HEK293 (cell line): ENCODE results near the gene SHOC2.
A peak's percentile ranks its signal among the peaks of the same experiment; 100 is the strongest.

ENCODE experiments used
- EGR2 ChIP-seq: fragments of 450-650 bp; formaldehyde crosslinking; IDR thresholded peaks from 2 replicates; pipeline ENCODE4 v1.5.1; 2016; ENCODE audit warnings: low read depth, missing biosample characterization, missing genetic modification characterization
- GFI1B ChIP-seq: fragments of 450-650 bp; formaldehyde crosslinking; IDR thresholded peaks from 2 replicates; pipeline ENCODE4 v1.5.1; 2016; ENCODE audit warnings: missing biosample characterization, missing genetic modification characterization
- GLIS1 ChIP-seq: fragments of 450-650 bp; formaldehyde crosslinking; IDR thresholded peaks from 2 replicates; pipeline ENCODE4 v1.5.1; 2016; ENCODE audit warnings: missing biosample characterization, missing genetic modification characterization
- HOXA7 ChIP-seq: sonication (generic); formaldehyde crosslinking; IDR thresholded peaks from 2 replicates; pipeline ENCODE4 v1.8.1; 2022; ENCODE audit warnings: missing genetic modification reagents, borderline replicate concordance
- KLF10 ChIP-seq: fragments of 450-650 bp; IDR thresholded peaks from 2 replicates; pipeline ENCODE4 v1.5.1; 2018; ENCODE audit warnings: missing biosample characterization, mild to moderate bottlenecking, missing genetic modification characterization
- KLF16 ChIP-seq: fragments of 450-650 bp; formaldehyde crosslinking; IDR thresholded peaks from 2 replicates; pipeline ENCODE4 v1.5.1; 2017; ENCODE audit warnings: missing biosample characterization, missing genetic modification characterization
- MZF1 ChIP-seq: fragments of 450-650 bp; formaldehyde crosslinking; IDR thresholded peaks from 2 replicates; pipeline ENCODE4 v1.5.1; 2017; ENCODE audit warnings: missing biosample characterization, missing genetic modification characterization, borderline replicate concordance
- PRDM1 ChIP-seq: fragments of 450-650 bp; formaldehyde crosslinking; IDR thresholded peaks from 2 replicates; pipeline ENCODE4; 2016; ENCODE audit warnings: missing biosample characterization, missing genetic modification characterization
- REPIN1 ChIP-seq: fragments of 450-650 bp; formaldehyde crosslinking; IDR thresholded peaks from 2 replicates; pipeline ENCODE4 v1.5.1; 2017; ENCODE audit warnings: missing biosample characterization, missing genetic modification characterization, low read depth
- SETDB1 ChIP-seq: IDR thresholded peaks from one replicate; pipeline ENCODE4 v1.6.1; 2017; ENCODE audit warnings: mild to moderate bottlenecking, low read length, moderate library complexity, mixed read lengths; ENCODE audit not compliant: insufficient read length
- ZBTB21 ChIP-seq: fragments of 450-650 bp; formaldehyde crosslinking; IDR thresholded peaks from 2 replicates; pipeline ENCODE4 v1.5.1; 2017; ENCODE audit warnings: missing biosample characterization, missing genetic modification characterization
- ZFP37 ChIP-seq: fragments of 450-650 bp; formaldehyde crosslinking; IDR thresholded peaks from 2 replicates; pipeline ENCODE4 v1.5.1; 2016; ENCODE audit warnings: missing biosample characterization, missing genetic modification characterization
- ZNF121 ChIP-seq: fragments of 450-650 bp; formaldehyde crosslinking; IDR thresholded peaks from 2 replicates; pipeline ENCODE4 v1.5.1; 2016; ENCODE audit warnings: missing biosample characterization, missing genetic modification characterization
- ZNF169 ChIP-seq: fragments of 450-650 bp; formaldehyde crosslinking; IDR thresholded peaks from 2 replicates; pipeline ENCODE4 v1.5.1; 2016; ENCODE audit warnings: missing biosample characterization, missing genetic modification characterization
- ZNF19 ChIP-seq: fragments of 450-650 bp; formaldehyde crosslinking; IDR thresholded peaks from 2 replicates; pipeline ENCODE4; 2016; ENCODE audit warnings: missing biosample characterization, missing genetic modification characterization, low read depth
- ZNF2 ChIP-seq: fragments of 450-650 bp; formaldehyde crosslinking; IDR thresholded peaks from 2 replicates; pipeline ENCODE4 v1.5.1; 2016; ENCODE audit warnings: missing biosample characterization, missing genetic modification characterization
- ZNF214 ChIP-seq: fragments of 450-650 bp; formaldehyde crosslinking; IDR thresholded peaks from 2 replicates; pipeline ENCODE4 v1.5.1; 2017; ENCODE audit warnings: missing biosample characterization, mild to moderate bottlenecking, missing genetic modification characterization, borderline replicate concordance
- ZNF239 ChIP-seq: fragments of 450-650 bp; formaldehyde crosslinking; IDR thresholded peaks from 2 replicates; pipeline ENCODE4 v1.5.1; 2016; ENCODE audit warnings: missing biosample characterization, missing genetic modification characterization
- ZNF292 ChIP-seq: fragments of 450-650 bp; formaldehyde crosslinking; IDR thresholded peaks from 2 replicates; pipeline ENCODE4 v1.5.1; 2016; ENCODE audit warnings: low read depth, missing biosample characterization, missing genetic modification characterization, borderline replicate concordance
- ZNF311 ChIP-seq: fragments of 450-650 bp; formaldehyde crosslinking; IDR thresholded peaks from 2 replicates; pipeline ENCODE4 v1.5.1; 2017; ENCODE audit warnings: missing biosample characterization, missing genetic modification characterization, borderline replicate concordance
- ZNF37A ChIP-seq: fragments of 450-650 bp; IDR thresholded peaks from 2 replicates; pipeline ENCODE4 v1.5.1; 2018; ENCODE audit warnings: missing biosample characterization, missing genetic modification characterization
- ZNF391 ChIP-seq: fragments of 450-650 bp; formaldehyde crosslinking; IDR thresholded peaks from 2 replicates; pipeline ENCODE4 v1.5.1; 2016; ENCODE audit warnings: low read depth, missing biosample characterization, missing genetic modification characterization, borderline replicate concordance
- ZNF394 ChIP-seq: fragments of 450-650 bp; formaldehyde crosslinking; IDR thresholded peaks from 2 replicates; pipeline ENCODE4 v1.5.1; 2016; ENCODE audit warnings: missing biosample characterization, missing genetic modification characterization, mild to moderate bottlenecking, moderate library complexity, borderline replicate concordance
- ZNF416 ChIP-seq: fragments of 450-650 bp; formaldehyde crosslinking; IDR thresholded peaks from 2 replicates; pipeline ENCODE4 v1.5.1; 2016; ENCODE audit warnings: missing biosample characterization, missing genetic modification characterization
- ZNF501 ChIP-seq: fragments of 450-650 bp; formaldehyde crosslinking; IDR thresholded peaks from 2 replicates; pipeline ENCODE4 v1.5.1; 2016; ENCODE audit warnings: missing biosample characterization, missing genetic modification characterization
- ZNF529 ChIP-seq: fragments of 450-650 bp; formaldehyde crosslinking; IDR thresholded peaks from 2 replicates; pipeline ENCODE4 v1.5.1; 2017; ENCODE audit warnings: missing genetic modification characterization, missing biosample characterization; ENCODE audit not compliant: insufficient replicate concordance
- ZNF549 ChIP-seq: fragments of 450-650 bp; IDR thresholded peaks from 2 replicates; pipeline ENCODE4 v1.5.1; 2018; ENCODE audit warnings: missing biosample characterization, missing genetic modification characterization, mild to moderate bottlenecking, inconsistent platforms, moderate library complexity
- ZNF621 ChIP-seq: fragments of 450-650 bp; formaldehyde crosslinking; IDR thresholded peaks from 2 replicates; pipeline ENCODE4 v1.5.1; 2017; ENCODE audit warnings: missing biosample characterization, missing genetic modification characterization
- ZNF658 ChIP-seq: fragments of 450-650 bp; formaldehyde crosslinking; IDR thresholded peaks from 2 replicates; pipeline ENCODE4; 2016; ENCODE audit warnings: missing biosample characterization, missing genetic modification characterization
- ZNF664 ChIP-seq: fragments of 450-650 bp; formaldehyde crosslinking; IDR thresholded peaks from 2 replicates; pipeline ENCODE4 v1.5.1; 2016; ENCODE audit warnings: missing biosample characterization, missing genetic modification characterization
- ZNF670 ChIP-seq: fragments of 450-650 bp; formaldehyde crosslinking; IDR thresholded peaks from 2 replicates; pipeline ENCODE4 v1.5.1; 2016; ENCODE audit warnings: missing biosample characterization, missing genetic modification characterization, low read depth
- ZNF707 ChIP-seq: fragments of 450-650 bp; formaldehyde crosslinking; IDR thresholded peaks from 2 replicates; pipeline ENCODE4 v1.5.1; 2016; ENCODE audit warnings: missing biosample characterization, missing genetic modification characterization
- ZNF76 ChIP-seq: fragments of 450-650 bp; formaldehyde crosslinking; IDR thresholded peaks from 2 replicates; pipeline ENCODE4; 2016; ENCODE audit warnings: low read depth, missing biosample characterization, missing genetic modification characterization, borderline replicate concordance
- ZNF768 ChIP-seq: fragments of 450-650 bp; formaldehyde crosslinking; IDR thresholded peaks from 2 replicates; pipeline ENCODE4 v1.5.1; 2018; ENCODE audit warnings: missing biosample characterization, mild to moderate bottlenecking, missing genetic modification characterization
- ZSCAN30 ChIP-seq: fragments of 450-650 bp; IDR thresholded peaks from 2 replicates; pipeline ENCODE4 v1.5.1; 2018; ENCODE audit warnings: missing biosample characterization, mild to moderate bottlenecking, missing genetic modification characterization, moderate library complexity
- TF ChIP-seq, protein P1 (sequence below): fragments of 450-650 bp; formaldehyde crosslinking; IDR thresholded peaks from 2 replicates; pipeline ENCODE4 v1.5.1; 2016; ENCODE audit warnings: missing biosample characterization, missing genetic modification characterization
- TF ChIP-seq, protein P2 (sequence below): fragments of 450-650 bp; IDR thresholded peaks from 2 replicates; pipeline ENCODE4 v1.5.1; 2018; ENCODE audit warnings: missing biosample characterization, missing genetic modification characterization

SHOC2 gene

DNA sequence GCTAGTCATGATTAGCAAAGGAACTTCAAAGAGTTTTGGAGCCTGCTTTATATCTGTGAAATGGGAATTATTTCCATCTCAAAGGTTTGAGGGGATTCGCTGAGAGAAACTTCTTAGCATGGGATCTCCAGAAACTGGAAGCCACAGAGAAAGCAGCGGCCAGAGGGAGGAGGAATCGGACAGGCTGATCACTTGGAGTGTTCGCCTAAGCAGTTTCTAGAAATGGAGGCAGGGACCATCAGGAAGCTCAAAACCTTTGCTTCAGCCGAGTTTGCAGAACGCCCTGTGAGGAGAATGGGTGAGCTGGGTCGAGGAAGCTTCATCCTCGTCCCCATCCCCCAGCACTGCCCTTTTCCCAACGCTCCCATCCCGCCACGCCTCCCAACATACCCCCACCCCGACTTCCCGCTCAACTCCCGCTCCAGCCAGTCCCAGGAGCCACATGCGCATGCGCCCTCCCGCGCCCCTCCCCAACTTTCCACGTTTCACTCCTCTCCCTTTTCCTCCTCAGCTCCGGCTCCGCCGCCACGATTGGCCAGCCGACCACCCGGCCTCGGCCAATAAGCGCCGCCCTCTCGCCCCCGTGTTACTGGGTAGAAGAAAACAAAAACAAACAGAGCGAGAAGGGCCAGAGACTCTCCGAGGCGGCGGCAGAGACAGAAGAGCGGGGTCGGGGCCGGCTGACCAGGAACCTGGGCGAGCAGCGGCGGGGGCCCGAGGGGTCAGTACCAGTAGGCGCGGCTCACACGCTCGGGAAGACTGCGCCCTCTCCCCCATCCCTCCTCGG is 47.9 kb upstream of the SHOC2 start, which contains the start of gene PDCD4 (continued):
- TF ChIP-seq ZNF239 (tag by site-specific recombination) (no peak), SETDB1 (no peak), ZNF658 (tag by site-specific recombination) (no peak), ZNF169 (tag by site-specific recombination) (no peak), ZSCAN30 (tag by site-specific recombination) (no peak), MZF1 (tag by site-specific recombination) (peak; percentile 73; the same call in 1 of the 2 replicates), HOXA7 (CRISPR knock-in tag) (no peak), ZNF416 (tag by site-specific recombination) (no peak), ZNF664 (tag by site-specific recombination) (no peak), REPIN1 (tag by site-specific recombination) (no peak), EGR2 (tag by site-specific recombination) (no peak; the same call in 1 of the 2 replicates), ZBTB21 (tag by site-specific recombination) (no peak), ZNF394 (tag by site-specific recombination) (no peak; the same call in 1 of the 2 replicates), ZNF19 (no peak), PRDM1 (tag by site-specific recombination) (peak; percentile 96), ZFP37 (tag by site-specific recombination) (no peak), ZNF768 (tag by site-specific recombination) (no peak), GLIS1 (peak; percentile 44), ZNF121 (tag by site-specific recombination) (no peak), ZNF76 (peak; percentile 86), KLF16 (tag by site-specific recombination) (no peak), ZNF391 (tag by site-specific recombination) (no peak), GFI1B (tag by site-specific recombination) (no peak), ZNF214 (tag by site-specific recombination) (no peak), ZNF707 (tag by site-specific recombination) (no peak), ZNF670 (tag by site-specific recombination) (no peak), ZNF549 (tag by site-specific recombination) (no peak), ZNF621 (no peak), KLF10 (tag by site-specific recombination) (peak; percentile 62; the same call in 1 of the 2 replicates), ZNF529 (no peak), ZNF2 (tag by site-specific recombination) (no peak), ZNF37A (tag by site-specific recombination) (no peak), ZNF501 (tag by site-specific recombination) (peak; percentile 44; the same call in 1 of the 2 replicates), ZNF292 (tag by site-specific recombination) (no peak), ZNF311 (tag by site-specific recombination) (no peak)
- TF ChIP-seq, protein P1, sequence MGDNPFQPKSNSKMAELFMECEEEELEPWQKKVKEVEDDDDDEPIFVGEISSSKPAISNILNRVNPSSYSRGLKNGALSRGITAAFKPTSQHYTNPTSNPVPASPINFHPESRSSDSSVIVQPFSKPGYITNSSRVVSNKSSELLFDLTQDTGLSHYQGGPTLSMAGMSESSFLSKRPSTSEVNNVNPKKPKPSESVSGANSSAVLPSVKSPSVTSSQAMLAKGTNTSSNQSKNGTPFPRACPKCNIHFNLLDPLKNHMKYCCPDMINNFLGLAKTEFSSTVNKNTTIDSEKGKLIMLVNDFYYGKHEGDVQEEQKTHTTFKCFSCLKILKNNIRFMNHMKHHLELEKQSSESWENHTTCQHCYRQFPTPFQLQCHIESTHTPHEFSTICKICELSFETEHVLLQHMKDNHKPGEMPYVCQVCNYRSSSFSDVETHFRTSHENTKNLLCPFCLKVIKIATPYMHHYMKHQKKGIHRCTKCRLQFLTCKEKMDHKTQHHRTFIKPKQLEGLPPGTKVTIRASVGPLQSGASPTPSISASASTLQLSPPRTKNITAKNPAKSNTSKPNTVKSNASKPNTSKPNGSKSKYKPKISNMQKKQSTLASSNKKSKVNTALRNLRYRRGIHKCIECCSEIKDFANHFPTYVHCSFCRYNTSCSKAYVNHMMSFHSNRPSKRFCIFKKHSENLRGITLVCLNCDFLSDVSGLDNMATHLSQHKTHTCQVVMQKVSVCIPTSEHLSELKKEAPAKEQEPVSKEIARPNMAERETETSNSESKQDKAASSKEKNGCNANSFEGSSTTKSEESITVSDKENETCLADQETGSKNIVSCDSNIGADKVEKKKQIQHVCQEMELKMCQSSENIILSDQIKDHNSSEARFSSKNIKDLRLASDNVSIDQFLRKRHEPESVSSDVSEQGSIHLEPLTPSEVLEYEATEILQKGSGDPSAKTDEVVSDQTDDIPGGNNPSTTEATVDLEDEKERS, result no peak
- TF ChIP-seq, protein P2, sequence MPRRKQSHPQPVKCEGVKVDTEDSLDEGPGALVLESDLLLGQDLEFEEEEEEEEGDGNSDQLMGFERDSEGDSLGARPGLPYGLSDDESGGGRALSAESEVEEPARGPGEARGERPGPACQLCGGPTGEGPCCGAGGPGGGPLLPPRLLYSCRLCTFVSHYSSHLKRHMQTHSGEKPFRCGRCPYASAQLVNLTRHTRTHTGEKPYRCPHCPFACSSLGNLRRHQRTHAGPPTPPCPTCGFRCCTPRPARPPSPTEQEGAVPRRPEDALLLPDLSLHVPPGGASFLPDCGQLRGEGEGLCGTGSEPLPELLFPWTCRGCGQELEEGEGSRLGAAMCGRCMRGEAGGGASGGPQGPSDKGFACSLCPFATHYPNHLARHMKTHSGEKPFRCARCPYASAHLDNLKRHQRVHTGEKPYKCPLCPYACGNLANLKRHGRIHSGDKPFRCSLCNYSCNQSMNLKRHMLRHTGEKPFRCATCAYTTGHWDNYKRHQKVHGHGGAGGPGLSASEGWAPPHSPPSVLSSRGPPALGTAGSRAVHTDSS (tag by site-specific recombination), result no peak
